Measurements from ENCODE around the gene AMELX. TPM values are rescaled to one million over a fixed set of nuclear protein-coding genes. Genes with fewer than 3 reads are reported as not detected.

Gene AMELX
- polyA plus RNA-seq, 1 donor (not counting 4 experiments of a cell fraction or from before 2014, with no cell fraction given), result not detected

DNA sequence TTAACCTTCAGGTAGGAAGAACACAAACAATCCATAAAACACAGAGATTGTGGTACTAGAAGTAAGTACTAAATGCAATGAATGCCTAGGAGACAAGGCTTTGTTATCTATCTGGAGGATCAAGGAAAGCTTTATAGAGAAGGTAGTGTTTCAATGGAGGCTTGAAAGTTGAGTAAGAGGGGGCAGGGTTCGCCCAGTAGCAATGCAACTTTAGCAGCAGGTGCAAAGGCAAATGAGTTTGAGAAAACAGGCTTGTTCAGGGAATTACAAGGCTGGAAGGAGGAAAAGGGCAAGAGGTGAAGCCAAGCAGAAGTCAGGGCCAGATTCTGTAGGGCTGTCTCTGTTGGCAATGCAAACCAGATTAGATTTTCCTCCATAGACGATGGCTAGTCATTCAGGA, 35.5 kb upstream of the AMELX start:
- Histone ChIP-seq H4K20me1 (ENCODE audit: control insufficient read depth, extremely low read depth, insufficient read depth, low read length) (no peaks in the 10 kb centered on the region), H3K27me3 (ENCODE audit: control insufficient read depth, extremely low read depth, insufficient read depth, low read length) (no peaks in the 10 kb centered on the region), H3K9me1 (ENCODE audit: control insufficient read depth, extremely low read depth, insufficient read depth, low read length) (no peaks in the 10 kb centered on the region), H3K9me3 (ENCODE audit: control insufficient read depth, low read depth, low read length) (no peaks in the 10 kb centered on the region), H2AFZ (ENCODE audit: control insufficient read depth, low read length) (no peak overlapping the region), H3K27ac (ENCODE audit: control insufficient read depth, insufficient read depth, low read length) (no peak overlapping the region), H3K4me2 (ENCODE audit: control insufficient read depth, extremely low read depth, insufficient read depth, low read depth, low read length) (no peak overlapping the region), H3K79me2 (ENCODE audit: control insufficient read depth, insufficient read depth, low read length) (no peaks in the 10 kb centered on the region), H3K4me1 (ENCODE audit: control insufficient read depth, extremely low read depth, insufficient read depth, low read length) (peaks cover 8% of the 10 kb centered on the region), H3K9ac (ENCODE audit: control insufficient read depth, extremely low read depth, insufficient read depth, low read length) (no peak overlapping the region), H3K4me3 (ENCODE audit: control insufficient read depth in 2 of 3, extremely low read depth in 1 of 3, insufficient read depth in 2 of 3, low read depth in 1 of 3, low read length in 3 of 3) (no peak overlapping the region), H3K36me3 (ENCODE audit: control insufficient read depth in 2 of 2, extremely low read depth in 1 of 2, insufficient read depth in 2 of 2, low read length in 2 of 2) (no peaks in the 10 kb centered on the region)
- dilution Hi-C loops (cut with MboI; ENCODE audit: extremely low pct_ligation_motif_present, low sequenced_read_pairs), result no loop called here
- no peak for DNase-seq (ENCODE audit: low read depth, low spot score)
- no peak for FAIRE-seq
- TF ChIP-seq, protein P1, sequence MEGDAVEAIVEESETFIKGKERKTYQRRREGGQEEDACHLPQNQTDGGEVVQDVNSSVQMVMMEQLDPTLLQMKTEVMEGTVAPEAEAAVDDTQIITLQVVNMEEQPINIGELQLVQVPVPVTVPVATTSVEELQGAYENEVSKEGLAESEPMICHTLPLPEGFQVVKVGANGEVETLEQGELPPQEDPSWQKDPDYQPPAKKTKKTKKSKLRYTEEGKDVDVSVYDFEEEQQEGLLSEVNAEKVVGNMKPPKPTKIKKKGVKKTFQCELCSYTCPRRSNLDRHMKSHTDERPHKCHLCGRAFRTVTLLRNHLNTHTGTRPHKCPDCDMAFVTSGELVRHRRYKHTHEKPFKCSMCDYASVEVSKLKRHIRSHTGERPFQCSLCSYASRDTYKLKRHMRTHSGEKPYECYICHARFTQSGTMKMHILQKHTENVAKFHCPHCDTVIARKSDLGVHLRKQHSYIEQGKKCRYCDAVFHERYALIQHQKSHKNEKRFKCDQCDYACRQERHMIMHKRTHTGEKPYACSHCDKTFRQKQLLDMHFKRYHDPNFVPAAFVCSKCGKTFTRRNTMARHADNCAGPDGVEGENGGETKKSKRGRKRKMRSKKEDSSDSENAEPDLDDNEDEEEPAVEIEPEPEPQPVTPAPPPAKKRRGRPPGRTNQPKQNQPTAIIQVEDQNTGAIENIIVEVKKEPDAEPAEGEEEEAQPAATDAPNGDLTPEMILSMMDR (optimal IDR thresholded peaks at IDR 0.05 in 1 of 3, IDR thresholded peaks at IDR 0.05 in 1 of 3, conservative IDR thresholded peaks at IDR 0.05 in 1 of 3; ENCODE audit: extremely low read depth in 1 of 3, insufficient read depth in 2 of 3, low read length in 3 of 3), result no peak
- TF ChIP-seq EZH2 (IDR thresholded peaks at IDR 0.05; ENCODE audit: low read length), result no peak

DNA sequence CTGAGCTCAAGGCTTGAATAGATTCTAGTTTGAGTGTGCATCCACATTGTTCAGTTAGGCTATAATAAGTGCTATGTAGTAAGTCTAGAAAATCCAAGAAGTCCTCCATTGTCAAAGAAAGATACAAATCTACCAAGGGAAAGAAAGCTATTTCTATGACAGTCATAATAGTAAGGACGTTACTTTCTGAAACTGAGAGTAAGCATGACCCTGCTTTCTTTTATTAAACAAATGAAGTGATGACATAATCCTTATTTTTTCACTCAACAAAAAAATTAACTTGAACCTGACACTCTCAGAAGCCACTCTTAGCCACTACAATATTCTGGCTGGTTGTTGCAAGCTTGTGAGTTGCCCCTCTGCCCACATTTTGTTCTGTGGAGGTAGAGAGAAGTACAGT, 33.8 kb upstream of the AMELX start:
- H3K36me3 ChIP-seq (ENCODE audit: control insufficient read depth in 2 of 2, extremely low read depth in 1 of 2, insufficient read depth in 2 of 2, low read length in 2 of 2), result no peaks in the 10 kb centered on the region

More for the DNA sequence above, 33.8 kb upstream of the AMELX start:
- DNase-seq (ENCODE audit: low read depth, low spot score) (no peak), FAIRE-seq (no peak)
- H3K9ac ChIP-seq (ENCODE audit: control insufficient read depth, extremely low read depth, insufficient read depth, low read length), result no peak overlapping the region
- H3K9me3 ChIP-seq (ENCODE audit: control insufficient read depth, low read depth, low read length), result no peaks in the 10 kb centered on the region
- no peak for TF ChIP-seq EZH2 (IDR thresholded peaks at IDR 0.05; ENCODE audit: low read length)
- TF ChIP-seq, protein P1 (optimal IDR thresholded peaks at IDR 0.05 in 1 of 3, IDR thresholded peaks at IDR 0.05 in 1 of 3, conservative IDR thresholded peaks at IDR 0.05 in 1 of 3; ENCODE audit: extremely low read depth in 1 of 3, insufficient read depth in 2 of 3, low read length in 3 of 3), result no peak
- no peaks in the 10 kb centered on the region for H4K20me1 ChIP-seq (ENCODE audit: control insufficient read depth, extremely low read depth, insufficient read depth, low read length)
- H3K79me2 ChIP-seq (ENCODE audit: control insufficient read depth, insufficient read depth, low read length), result no peaks in the 10 kb centered on the region
- no peak overlapping the region for H3K4me3 ChIP-seq (ENCODE audit: control insufficient read depth in 2 of 3, extremely low read depth in 1 of 3, insufficient read depth in 2 of 3, low read depth in 1 of 3, low read length in 3 of 3)
- no peak overlapping the region for H3K27ac ChIP-seq (ENCODE audit: control insufficient read depth, insufficient read depth, low read length)
- dilution Hi-C loops (cut with MboI; ENCODE audit: extremely low pct_ligation_motif_present, low sequenced_read_pairs), result no loop called here
- H3K4me1 ChIP-seq (ENCODE audit: control insufficient read depth, extremely low read depth, insufficient read depth, low read length), result peaks cover 8% of the 10 kb centered on the region
- H3K4me2 ChIP-seq (ENCODE audit: control insufficient read depth, extremely low read depth, insufficient read depth, low read depth, low read length), result no peak overlapping the region
- no peaks in the 10 kb centered on the region for H3K27me3 ChIP-seq (ENCODE audit: control insufficient read depth, extremely low read depth, insufficient read depth, low read length)
- H2AFZ ChIP-seq (ENCODE audit: control insufficient read depth, low read length), result no peak overlapping the region
- H3K9me1 ChIP-seq (ENCODE audit: control insufficient read depth, extremely low read depth, insufficient read depth, low read length), result no peaks in the 10 kb centered on the region
